ENCODE results near the gene TBC1D22A. TPM values are rescaled to one million over a fixed set of nuclear protein-coding genes. Genes with fewer than 3 reads are reported as not detected.

The TBC1D22A gene
- total RNA-seq, 2 donors from 2014 or later, result 31.9 to 43.4 TPM

DNA sequence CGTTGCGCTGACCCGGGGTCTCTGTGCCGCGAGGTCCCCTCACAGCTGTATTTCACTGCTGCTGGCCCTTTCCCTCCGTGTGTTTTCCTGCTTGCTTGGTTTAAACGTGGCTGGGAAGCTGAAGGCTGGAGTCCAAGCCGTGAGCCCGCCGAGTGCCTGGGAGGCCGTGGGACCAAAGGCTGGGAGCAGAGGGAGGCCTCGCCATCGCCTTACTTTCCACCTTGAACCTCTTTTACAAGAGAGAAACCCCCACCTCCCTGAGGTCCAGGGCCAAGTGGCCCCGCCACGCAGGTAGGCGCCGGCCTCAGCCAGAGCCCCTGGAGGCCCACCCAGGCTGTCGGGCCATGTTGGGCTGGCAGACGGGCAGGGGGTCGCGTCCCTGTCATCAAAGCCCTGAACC lies 411.6 kb downstream of the TBC1D22A start:
- Mint-ChIP-seq H3K36me3 (no peaks in the 10 kb centered on the region), H3K27me3 (no peaks in the 10 kb centered on the region), H3K4me3 (no peak overlapping the region), H3K27ac (no peak overlapping the region), H3K4me1 (ENCODE audit: low read depth in 2 of 2) (peaks cover 0 to 3% of the 10 kb centered on the region in 2 donors), H3K9me3 (no peaks in the 10 kb centered on the region)
- peak; percentile 41 for DNase-seq (ENCODE audit: low spot score)
- no peak for ATAC-seq

DNA sequence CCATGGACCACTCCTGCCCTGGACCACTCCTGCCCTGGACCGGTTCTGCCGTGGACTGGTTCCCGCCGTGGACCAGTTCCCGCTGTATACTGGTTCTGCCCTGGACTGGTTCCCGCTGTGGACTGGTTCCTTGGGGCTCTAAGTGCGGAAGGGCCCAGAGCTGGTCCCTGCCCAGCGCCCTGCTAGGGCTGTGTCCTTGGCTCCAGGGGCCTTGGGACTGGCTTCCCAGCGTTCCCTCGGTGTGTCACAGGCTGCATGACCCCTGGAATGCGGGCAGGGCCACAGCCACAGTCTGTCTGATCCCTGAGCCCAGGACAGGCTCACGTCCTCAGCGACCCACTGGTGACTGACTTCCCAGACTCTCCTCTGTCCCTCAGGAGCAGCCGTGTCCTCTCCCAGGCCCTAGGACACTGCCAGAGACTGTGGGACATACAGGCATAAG lies 412.2 kb downstream of the TBC1D22A start:
- Mint-ChIP-seq H3K9me3 (no peaks in the 10 kb centered on the region), H3K27me3 (no peaks in the 10 kb centered on the region), H3K27ac (no peak overlapping the region), H3K4me1 (ENCODE audit: low read depth in 2 of 2) (peaks cover 0 to 3% of the 10 kb centered on the region in 2 donors), H3K4me3 (no peak overlapping the region), H3K36me3 (no peaks in the 10 kb centered on the region)
- ATAC-seq (peak; percentile 3 to 24), DNase-seq (ENCODE audit: low spot score) (peak; percentile 18)

DNA sequence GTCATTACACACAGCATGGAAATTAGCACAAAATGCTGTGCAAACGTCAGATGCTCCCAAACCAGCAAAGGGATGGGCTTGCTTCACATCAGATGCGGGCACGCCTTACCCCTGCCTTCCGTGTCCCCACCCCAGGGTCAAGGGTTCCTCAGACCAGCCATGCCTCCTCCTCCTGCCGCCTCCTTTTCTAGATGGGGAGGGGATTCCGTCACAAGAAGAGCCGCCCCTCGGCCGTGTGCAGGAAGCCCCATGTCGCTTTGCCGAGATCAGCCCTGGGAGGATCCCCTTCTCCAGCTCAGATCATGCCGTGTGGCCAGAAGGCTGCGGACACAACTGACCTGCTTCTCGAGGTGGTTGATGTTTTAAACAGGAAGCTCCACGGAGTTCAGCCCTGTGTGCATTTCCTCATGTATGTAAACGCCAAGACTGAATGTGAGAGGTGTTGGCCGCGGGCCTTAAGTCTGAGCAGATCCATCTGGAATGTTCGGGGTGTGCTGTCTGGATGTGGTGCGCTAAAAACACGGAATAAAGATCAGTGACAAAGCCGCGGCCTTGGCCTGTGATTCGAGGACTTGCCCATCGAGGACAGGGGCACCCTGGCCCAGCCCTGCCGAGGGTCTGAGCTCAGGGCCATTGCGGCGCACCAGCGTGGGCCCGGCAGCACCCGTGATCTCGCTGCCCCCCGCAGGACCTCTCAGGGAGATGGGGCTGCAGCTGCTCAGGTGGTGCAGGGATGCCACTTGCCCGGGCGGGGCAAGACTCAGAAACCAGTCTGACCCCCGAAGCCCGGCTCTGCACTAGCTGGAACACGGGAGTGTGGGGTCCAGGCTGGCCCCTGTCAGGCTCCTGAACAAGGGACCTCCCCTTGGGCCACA lies 412.9 kb downstream of the TBC1D22A start:
- H3K4me3 Mint-ChIP-seq, result no peak overlapping the region
- no peaks in the 10 kb centered on the region for H3K27me3 Mint-ChIP-seq
- DNase-seq (ENCODE audit: low spot score) (peak; percentile 49), ATAC-seq (no peak)
- H3K36me3 Mint-ChIP-seq, result no peaks in the 10 kb centered on the region
- peaks cover 0 to 3% of the 10 kb centered on the region in 2 donors for H3K4me1 Mint-ChIP-seq (ENCODE audit: low read depth in 2 of 2)
- H3K9me3 Mint-ChIP-seq, result no peaks in the 10 kb centered on the region
- no peak overlapping the region for H3K27ac Mint-ChIP-seq

DNA sequence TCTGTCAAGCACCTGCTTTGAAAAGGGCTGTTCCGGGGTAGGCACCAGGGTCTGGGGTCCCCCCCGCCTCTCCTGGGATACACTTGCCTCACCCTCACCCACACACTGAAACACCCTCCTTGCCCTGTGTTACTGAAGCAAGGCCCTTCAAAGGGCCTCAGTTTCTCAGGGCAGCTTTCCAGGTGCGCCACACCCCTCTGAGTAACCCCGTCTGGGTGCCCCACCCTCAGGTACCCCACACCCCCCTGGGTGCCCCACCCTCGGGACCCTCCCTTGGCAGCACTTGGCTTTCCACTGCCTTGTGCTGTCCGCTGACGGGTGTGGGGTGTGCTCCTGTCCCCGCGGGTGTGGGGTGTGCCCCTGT lies 413.6 kb downstream of the TBC1D22A start:
- DNase-seq (ENCODE audit: low spot score) (peak; percentile 58), ATAC-seq (no peak)
- H3K36me3 Mint-ChIP-seq, result no peaks in the 10 kb centered on the region
- no peaks in the 10 kb centered on the region for H3K9me3 Mint-ChIP-seq
- H3K27ac Mint-ChIP-seq, result no peak overlapping the region
- peaks cover 0 to 3% of the 10 kb centered on the region in 2 donors for H3K4me1 Mint-ChIP-seq (ENCODE audit: low read depth in 2 of 2)
- H3K27me3 Mint-ChIP-seq, result no peaks in the 10 kb centered on the region
- H3K4me3 Mint-ChIP-seq, result no peak overlapping the region

DNA sequence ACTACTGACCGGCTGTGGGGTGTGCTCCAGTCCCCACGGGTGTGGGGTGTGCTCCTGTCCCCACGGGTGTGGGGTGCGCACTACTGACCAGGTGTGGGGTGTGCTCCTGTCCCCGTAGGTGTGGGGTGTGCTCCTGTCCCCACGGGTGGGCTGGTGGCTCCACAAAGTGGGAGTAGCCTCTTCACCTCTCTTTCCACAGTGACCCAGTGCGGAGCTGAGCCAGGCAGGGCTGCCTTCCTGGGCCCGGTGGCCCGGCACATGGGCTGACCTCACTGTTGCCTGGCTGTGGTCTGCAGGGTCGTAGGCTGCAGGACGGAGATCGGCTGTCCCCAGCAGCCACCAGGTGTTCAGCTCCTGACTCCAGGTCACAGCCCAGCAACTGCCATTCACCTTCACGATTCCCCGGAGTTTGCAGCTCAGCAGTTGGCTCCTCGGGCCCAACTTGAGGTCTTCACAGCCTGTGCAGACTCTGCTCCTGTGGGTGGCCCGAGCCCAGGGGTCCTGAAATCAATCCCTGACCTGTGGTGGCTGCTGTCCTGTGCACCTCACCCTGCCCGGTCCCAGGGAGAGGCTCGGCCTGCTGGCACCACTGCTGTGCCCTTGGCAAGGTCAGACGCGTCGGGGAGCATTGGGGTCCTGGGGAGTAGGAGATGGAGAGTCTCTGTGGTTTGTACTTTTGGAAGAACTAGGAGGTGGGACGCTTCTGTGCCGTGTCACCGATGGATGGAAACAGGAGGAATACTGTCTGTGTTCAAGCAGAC lies 414.3 kb downstream of the TBC1D22A start:
- no peaks in the 10 kb centered on the region for H3K27me3 Mint-ChIP-seq
- no peak overlapping the region for H3K4me3 Mint-ChIP-seq
- DNase-seq (ENCODE audit: low spot score), result peak; percentile 56

DNA sequence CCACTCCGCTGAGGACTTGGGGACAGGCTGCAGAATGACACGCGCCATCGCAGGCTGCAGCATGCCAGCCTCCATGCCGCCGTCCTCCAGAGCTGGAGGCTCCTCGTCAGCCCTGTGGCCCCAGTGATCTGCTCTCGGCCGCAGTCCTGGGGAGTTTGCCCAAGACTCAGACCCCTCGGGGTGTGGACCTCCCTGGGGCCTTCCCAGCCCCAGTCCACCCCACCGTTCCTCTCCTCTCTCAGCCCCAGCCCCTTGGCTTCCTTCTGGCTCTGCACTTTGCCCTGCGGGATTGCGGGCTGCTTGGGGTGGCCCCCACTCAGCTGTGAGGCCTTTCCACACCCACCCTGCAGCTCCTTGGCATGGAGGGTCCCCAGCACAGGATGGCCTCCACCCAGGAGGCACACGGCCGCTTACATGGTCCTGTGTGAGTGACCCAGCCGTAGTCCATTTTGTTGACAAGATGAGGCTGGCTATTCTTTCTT lies 414.9 kb downstream of the TBC1D22A start:
- Mint-ChIP-seq H3K27ac (no peak overlapping the region), H3K4me3 (no peak overlapping the region), H3K9me3 (no peaks in the 10 kb centered on the region), H3K36me3 (no peaks in the 10 kb centered on the region), H3K27me3 (no peaks in the 10 kb centered on the region), H3K4me1 (ENCODE audit: low read depth in 2 of 2) (peaks cover 0 to 3% of the 10 kb centered on the region in 2 donors)
- no peak for ATAC-seq
- peak; percentile 37 for DNase-seq (ENCODE audit: low spot score)

More for the DNA sequence above, 414.3 kb downstream of the TBC1D22A start:
- Mint-ChIP-seq H3K36me3 (no peaks in the 10 kb centered on the region), H3K9me3 (no peaks in the 10 kb centered on the region), H3K27ac (no peak overlapping the region), H3K4me1 (ENCODE audit: low read depth in 2 of 2) (peaks cover 0 to 3% of the 10 kb centered on the region in 2 donors)
- ATAC-seq, result no peak

DNA sequence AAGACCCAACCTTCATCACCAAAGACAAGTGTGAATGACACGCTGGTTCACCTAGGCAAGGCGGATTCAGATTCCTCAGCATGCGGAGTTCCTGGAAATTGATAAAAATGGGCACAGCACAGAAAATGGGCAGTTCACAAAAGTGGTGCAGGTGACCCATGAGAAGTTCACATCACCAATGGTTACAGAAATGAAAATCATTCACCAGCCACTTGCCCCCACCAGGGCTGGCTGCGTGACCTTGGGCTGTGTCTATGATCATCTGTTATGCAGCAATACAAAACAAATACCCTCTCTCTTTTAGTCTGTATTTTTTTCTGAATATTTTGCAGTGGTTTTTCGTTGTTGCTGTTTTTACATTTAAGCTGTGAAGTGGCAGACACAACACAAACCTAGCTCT lies 415.9 kb downstream of the TBC1D22A start:
- no peak overlapping the region for H3K4me3 Mint-ChIP-seq
- H3K9me3 Mint-ChIP-seq, result no peaks in the 10 kb centered on the region
- DNase-seq (ENCODE audit: low spot score), result peak; percentile 10
- H3K27me3 Mint-ChIP-seq, result no peaks in the 10 kb centered on the region
- no peaks in the 10 kb centered on the region for H3K36me3 Mint-ChIP-seq
- H3K4me1 Mint-ChIP-seq (ENCODE audit: low read depth in 2 of 2), result peaks cover 0 to 3% of the 10 kb centered on the region in 2 donors
- no peak overlapping the region for H3K27ac Mint-ChIP-seq
- ATAC-seq, result no peak

DNA sequence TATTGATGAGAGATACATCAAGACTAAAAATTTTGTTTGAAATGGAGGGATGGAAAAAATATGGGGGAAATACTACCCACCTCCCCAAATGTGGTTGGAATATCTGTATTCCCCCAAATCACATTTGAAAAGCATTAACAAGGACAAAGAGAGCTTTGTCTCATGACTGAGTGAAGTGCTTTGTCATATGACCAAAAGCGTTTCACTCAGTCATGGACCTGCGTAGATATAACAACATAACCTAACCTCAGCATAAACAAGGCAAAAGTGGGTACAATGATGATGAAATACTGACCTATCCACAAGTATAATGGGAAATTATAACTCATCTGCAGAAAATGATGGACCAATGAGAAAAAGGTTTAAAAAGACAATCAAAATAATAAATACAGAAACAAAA lies 418.3 kb downstream of the TBC1D22A start:
- Mint-ChIP-seq H3K36me3 (peaks cover 4% of the 10 kb centered on the region), H3K9me3 (no peaks in the 10 kb centered on the region), H3K27ac (no peak overlapping the region), H3K27me3 (no peaks in the 10 kb centered on the region), H3K4me1 (ENCODE audit: low read depth in 2 of 2) (peaks cover 0 to 3% of the 10 kb centered on the region in 2 donors), H3K4me3 (no peak overlapping the region)
- ATAC-seq (no peak), DNase-seq (ENCODE audit: low spot score) (no peak)

DNA sequence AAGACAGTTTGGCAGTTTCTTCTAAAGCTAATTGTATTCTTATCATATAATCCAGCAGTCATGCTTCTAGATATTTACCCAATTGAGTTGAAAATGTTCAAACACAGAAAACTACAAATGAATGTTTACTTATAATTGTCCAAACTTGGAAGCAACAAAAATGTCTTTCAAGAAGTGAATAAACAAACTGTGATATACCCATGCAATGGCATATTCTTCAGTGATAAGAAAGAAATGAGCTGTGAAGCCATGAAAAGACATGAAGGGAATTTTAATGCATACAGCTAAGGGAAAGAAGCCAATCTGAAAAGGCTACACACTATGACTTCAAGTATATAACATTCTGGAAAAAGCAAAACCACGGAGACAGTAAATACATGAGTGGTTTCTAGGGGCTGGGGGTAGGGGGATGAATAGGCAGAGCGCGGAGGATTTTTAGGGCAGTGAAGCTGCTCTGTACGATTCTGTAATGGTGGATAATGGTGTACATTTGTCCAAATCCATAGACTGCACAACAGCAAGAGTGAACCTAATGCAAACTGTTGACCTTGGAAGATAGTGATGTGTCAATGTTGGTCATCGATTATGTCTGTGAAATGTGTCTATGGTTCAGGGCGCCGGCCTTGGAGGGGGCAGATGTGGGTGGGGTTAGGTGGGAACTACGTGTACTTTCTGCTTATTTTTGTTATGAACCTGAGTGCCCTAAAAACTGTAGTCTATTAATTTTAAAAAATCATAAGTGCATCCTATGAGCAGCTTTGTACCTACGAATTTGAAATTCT lies 424.9 kb downstream of the TBC1D22A start:
- no peaks in the 10 kb centered on the region for H3K27me3 Mint-ChIP-seq
- peak; percentile 13 for DNase-seq (ENCODE audit: low spot score)
- no peaks in the 10 kb centered on the region for H3K4me1 Mint-ChIP-seq (ENCODE audit: low read depth in 2 of 2)
- H3K4me3 Mint-ChIP-seq, result no peak overlapping the region
- no peak overlapping the region for H3K27ac Mint-ChIP-seq
- no peaks in the 10 kb centered on the region for H3K9me3 Mint-ChIP-seq
- peaks cover 4% of the 10 kb centered on the region for H3K36me3 Mint-ChIP-seq
- ATAC-seq, result no peak

DNA sequence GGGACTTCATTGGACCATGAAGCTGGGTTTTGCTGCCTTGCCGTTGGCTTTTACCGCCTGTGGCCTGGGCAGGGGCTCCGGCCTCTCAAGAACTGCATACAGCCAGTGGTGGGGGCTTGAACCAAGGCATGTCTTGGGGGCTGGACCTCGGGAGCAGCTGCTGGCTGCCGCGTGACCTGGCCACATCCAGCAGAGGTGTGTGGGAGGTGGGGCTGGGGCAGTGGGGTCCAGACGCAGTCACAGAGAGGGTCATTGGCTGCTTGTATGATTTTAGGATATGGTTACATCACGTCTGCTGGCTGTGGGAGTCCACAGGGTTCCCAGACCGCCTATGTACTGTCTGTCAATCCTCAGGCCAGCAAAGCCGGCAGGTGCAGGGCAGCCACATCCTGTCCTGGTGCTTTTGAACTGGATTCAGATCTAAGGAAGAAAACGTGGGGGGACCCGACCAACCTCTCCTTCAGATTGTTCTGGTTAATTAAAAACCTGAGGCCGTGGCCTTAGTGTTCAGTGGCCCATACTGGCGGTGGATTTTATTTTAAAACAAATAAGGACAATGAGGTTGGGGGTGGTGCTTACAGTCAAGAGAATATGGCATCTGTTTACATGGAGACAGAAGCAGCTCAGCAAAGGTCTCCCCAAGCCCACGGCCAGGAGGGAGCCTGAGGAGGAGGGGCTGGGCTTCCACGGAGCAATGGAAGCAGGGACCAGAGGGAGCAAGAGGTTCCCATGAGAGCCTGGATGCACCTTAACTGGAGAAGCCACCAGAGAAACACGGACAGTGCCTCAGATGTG lies 426.0 kb downstream of the TBC1D22A start:
- Mint-ChIP-seq H3K4me1 (ENCODE audit: low read depth in 2 of 2) (no peaks in the 10 kb centered on the region), H3K27ac (no peak overlapping the region), H3K36me3 (peaks cover 4% of the 10 kb centered on the region), H3K4me3 (no peak overlapping the region), H3K9me3 (no peaks in the 10 kb centered on the region), H3K27me3 (no peaks in the 10 kb centered on the region)
- ATAC-seq (peak in 1 of 2 donors; percentile 25), DNase-seq (ENCODE audit: low spot score) (no peak)

DNA sequence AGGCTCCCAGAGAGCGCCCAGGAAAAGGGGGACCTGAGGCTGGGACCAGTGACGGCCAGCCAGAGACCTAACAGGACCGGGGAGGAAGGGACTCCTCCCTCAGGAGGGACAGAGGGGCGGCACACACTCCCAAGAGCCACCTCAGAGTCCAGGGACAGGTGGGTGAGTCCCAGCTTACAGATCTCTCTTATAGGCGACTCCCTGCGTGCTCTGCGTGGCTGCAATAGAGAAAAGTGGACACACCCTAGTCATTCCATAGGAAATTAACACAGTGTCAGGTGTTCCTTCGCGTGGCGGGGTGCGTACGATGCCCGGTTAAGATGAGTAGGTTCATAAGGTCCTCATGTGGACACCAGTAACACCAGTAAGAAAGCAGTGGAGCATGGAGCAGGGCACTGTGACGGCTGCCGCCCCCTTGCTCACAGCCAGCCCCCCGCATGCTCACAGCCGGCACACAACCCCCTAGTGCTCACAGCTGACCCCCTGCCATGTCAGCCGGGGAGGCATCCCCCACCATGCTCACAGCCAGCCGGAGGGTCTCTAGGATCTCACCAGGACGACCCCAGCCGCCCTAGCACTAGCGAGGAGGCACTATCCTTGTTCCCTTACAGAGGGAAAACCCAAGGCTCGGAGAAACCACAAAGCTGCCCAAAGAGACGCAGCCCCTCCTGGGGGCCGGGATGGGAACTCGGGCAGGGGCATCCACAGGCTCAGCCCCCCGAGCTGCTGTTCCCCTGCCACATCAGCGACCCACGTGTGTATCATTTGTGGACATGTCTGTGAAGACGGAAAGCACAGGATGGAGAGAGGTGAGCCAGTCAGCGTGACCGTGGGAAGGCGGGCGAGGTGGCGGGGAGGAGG lies 426.8 kb downstream of the TBC1D22A start:
- Mint-ChIP-seq H3K36me3 (peaks cover 4% of the 10 kb centered on the region), H3K27ac (no peak overlapping the region), H3K4me3 (no peak overlapping the region), H3K9me3 (no peaks in the 10 kb centered on the region), H3K4me1 (ENCODE audit: low read depth in 2 of 2) (no peaks in the 10 kb centered on the region), H3K27me3 (no peaks in the 10 kb centered on the region)
- no peak for ATAC-seq
- DNase-seq (ENCODE audit: low spot score), result peak; percentile 45

DNA sequence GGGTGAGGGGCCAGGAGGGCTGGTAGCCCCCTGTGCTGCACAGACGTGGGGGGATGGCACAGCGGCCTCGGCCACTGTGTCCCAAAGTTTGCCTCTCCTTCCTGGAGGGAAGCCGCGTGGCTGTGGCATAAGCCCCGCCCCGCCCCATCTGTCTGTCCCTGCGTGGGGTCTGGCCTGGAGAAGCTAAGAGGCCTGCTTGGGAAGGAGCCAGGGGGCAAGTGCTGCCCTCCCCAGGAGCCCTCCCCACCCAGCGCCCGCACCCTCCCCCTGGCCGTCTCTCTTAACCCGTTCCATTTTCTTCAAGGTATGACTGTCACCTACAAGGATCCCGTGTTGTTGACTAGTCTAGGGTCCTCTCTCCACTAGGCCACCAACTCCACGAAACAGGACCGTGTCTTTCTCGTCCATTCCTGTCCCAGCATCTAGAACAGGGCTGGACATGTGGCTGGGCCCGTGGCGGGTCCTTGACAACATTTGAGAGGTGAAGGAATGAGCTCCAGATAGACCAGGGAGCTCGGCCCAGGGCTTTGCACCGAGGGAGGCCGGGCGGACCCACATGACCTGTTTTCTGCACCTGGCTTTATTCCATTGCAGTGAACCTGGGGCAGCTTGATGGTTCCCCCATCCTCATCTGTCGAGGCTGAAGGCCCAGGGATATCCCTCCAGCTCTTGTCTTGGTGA lies 428.0 kb downstream of the TBC1D22A start:
- no peaks in the 10 kb centered on the region for H3K4me1 Mint-ChIP-seq (ENCODE audit: low read depth in 2 of 2)
- no peak overlapping the region for H3K4me3 Mint-ChIP-seq
- no peak for ATAC-seq
- H3K27ac Mint-ChIP-seq, result no peak overlapping the region
- H3K27me3 Mint-ChIP-seq, result no peaks in the 10 kb centered on the region
- DNase-seq (ENCODE audit: low spot score), result peak; percentile 39
- no peaks in the 10 kb centered on the region for H3K36me3 Mint-ChIP-seq
- H3K9me3 Mint-ChIP-seq, result no peaks in the 10 kb centered on the region
